Smooth muscle cell (in vitro differentiated cells): ENCODE data around the gene ZNF195. TPM values are rescaled to one million over a fixed set of nuclear protein-coding genes. Genes with fewer than 3 reads are reported as not detected.
A peak's percentile ranks its signal among the peaks of the same experiment; 100 is the strongest.
"Not testable (repeated sequence)": the region's sequence is repeated elsewhere in the genome, so short reads cannot be mapped to it uniquely, and the experiment has no call there.

Experiments used
- DNase-seq: peaks from one replicate; lab custom pipeline; 2025; ENCODE audit not compliant: unreplicated experiment; lab: John Stamatoyannopoulos, UW
- H2AFZ ChIP-seq: fragments of 200-600 bp; sonication (generic); 2 replicates; pipeline ENCODE4 v1.6.0; 2016; ENCODE audit warnings: antibody characterized with exemption, low read depth, mild to moderate bottlenecking
- H3F3A ChIP-seq: fragments of 200-600 bp; sonication (generic); 2 replicates; pipeline ENCODE4 v1.6.0; 2017; ENCODE audit warnings: antibody characterized with exemption, low read depth
- H3K27ac ChIP-seq: fragments of 200-600 bp; sonication (generic); 2 replicates; pipeline ENCODE4 v1.5.1; 2016; ENCODE audit warnings: low read depth, mild to moderate bottlenecking
- H3K27me3 ChIP-seq: fragments of 200-600 bp; sonication (generic); 2 replicates; pipeline ENCODE4 v1.6.1; 2016; ENCODE audit warnings: low read depth, mild to moderate bottlenecking
- H3K36me3 ChIP-seq: fragments of 200-600 bp; sonication (generic); 2 replicates; pipeline ENCODE4 v1.5.1; 2016; ENCODE audit warnings: low read depth
- H3K4me1 ChIP-seq: fragments of 200-600 bp; sonication (generic); 2 replicates; pipeline ENCODE4 v1.5.1; 2016; ENCODE audit warnings: low read depth
- H3K4me2 ChIP-seq: fragments of 200-600 bp; sonication (generic); 2 replicates; pipeline ENCODE4 v1.6.0; 2016; ENCODE audit warnings: mild to moderate bottlenecking
- H3K4me3 ChIP-seq: fragments of 200-600 bp; sonication (generic); 2 replicates; pipeline ENCODE4 v1.5.1; 2016; ENCODE audit warnings: mild to moderate bottlenecking
- H3K79me2 ChIP-seq: fragments of 200-600 bp; sonication (generic); 2 replicates; pipeline ENCODE4 v1.6.0; 2016; ENCODE audit warnings: low read depth, mild to moderate bottlenecking
- H3K9ac ChIP-seq: fragments of 200-600 bp; sonication (generic); 2 replicates; pipeline ENCODE4 v1.6.0; 2016; ENCODE audit warnings: low read depth
- H3K9me3 ChIP-seq: fragments of 200-600 bp; sonication (generic); replicated peaks from 2 replicates; pipeline ENCODE4 v1.5.1; 2016; ENCODE audit warnings: low read depth
- H4K20me1 ChIP-seq: fragments of 200-600 bp; sonication (generic); 2 replicates; pipeline ENCODE4 v1.6.0; 2016; ENCODE audit warnings: low read depth
- WGBS: methylation state at CpG from one replicate; pipeline ENCODE4 v1.1.7; 2016; ENCODE audit warnings: low lambda C conversion rate; 5-methylcytosine and 5-hydroxymethylcytosine counted together
- polyA plus RNA-seq: library from polyadenylated mRNA; unstranded; fragments of >200 nt; fragmentation: Nextera tagmentation; extraction: Ambion mirVana; gene quantifications from 2 replicates; pipeline ENCODE4 v1.2.1, GENCODE V29; 2016
- total RNA-seq: library from RNA; depleted of rRNA; stranded (reverse); fragments of >200 nt; gene quantifications from 2 replicates; pipeline ENCODE4 v1.2.3, GENCODE V29; 2014

Gene ZNF195
- total and polyA plus RNA-seq, 2 experiments from 2014 or later: 12.0 to 22.0 TPM

- not testable (repeated sequence) for H3K79me2 ChIP-seq, H3K9ac ChIP-seq, H3K36me3 ChIP-seq, H3K27me3 ChIP-seq, H4K20me1 ChIP-seq, H3K4me3 ChIP-seq, H3K4me2 ChIP-seq, H3K4me1 ChIP-seq, H3K27ac ChIP-seq, H3F3A ChIP-seq, H3K9me3 ChIP-seq, DNase-seq, H2AFZ ChIP-seq
- 95% methylated on average over 18 of the region's 18 CpGs for WGBS
These were observed 23.4 kb upstream of the ZNF195 start for GRCh38 chr11:3402181-3402860.

GRCh38 chr11:3401052-3401451 is 22.1 kb upstream of the ZNF195 start:
- H3K4me2 ChIP-seq, H2AFZ ChIP-seq, H3K4me3 ChIP-seq, DNase-seq, H3K79me2 ChIP-seq, H3K4me1 ChIP-seq, H3K27ac ChIP-seq, H3K36me3 ChIP-seq, H3K27me3 ChIP-seq, H3F3A ChIP-seq, H3K9ac ChIP-seq, H3K9me3 ChIP-seq, H4K20me1 ChIP-seq: not testable (repeated sequence)
- 76% methylated on average over 4 of the region's 4 CpGs for WGBS

GRCh38 chr11:3398509-3398908 is 19.6 kb upstream of the ZNF195 start:
- not testable (repeated sequence) for H3K27me3 ChIP-seq, H3K36me3 ChIP-seq, H3K4me3 ChIP-seq, H3K9ac ChIP-seq, H2AFZ ChIP-seq, H4K20me1 ChIP-seq, H3F3A ChIP-seq, H3K4me1 ChIP-seq, H3K9me3 ChIP-seq, DNase-seq, H3K4me2 ChIP-seq, H3K79me2 ChIP-seq
- peak overlapping the region; percentile 15 for H3K27ac ChIP-seq
- 65% methylated on average over 3 of the region's 3 CpGs for WGBS

GRCh38 chr11:3398106-3398505 is 19.2 kb upstream of the ZNF195 start:
- H3K79me2 ChIP-seq, H3K9ac ChIP-seq, H2AFZ ChIP-seq, H3K4me2 ChIP-seq, DNase-seq, H3K27me3 ChIP-seq, H3F3A ChIP-seq, H3K36me3 ChIP-seq, H3K9me3 ChIP-seq, H3K4me3 ChIP-seq, H4K20me1 ChIP-seq, H3K4me1 ChIP-seq: not testable (repeated sequence)
- H3K27ac ChIP-seq: peak overlapping the region; percentile 15
- 81% methylated on average over 4 of the region's 4 CpGs for WGBS

- not testable (repeated sequence) for DNase-seq, H3K9ac ChIP-seq, H3K4me1 ChIP-seq, H3K79me2 ChIP-seq, H3K4me3 ChIP-seq, H4K20me1 ChIP-seq, H2AFZ ChIP-seq, H3K9me3 ChIP-seq, H3K27ac ChIP-seq, H3K36me3 ChIP-seq, H3K27me3 ChIP-seq, H3F3A ChIP-seq, H3K4me2 ChIP-seq
- 96% methylated on average over 23 of the region's 23 CpGs for WGBS
These were observed 18.3 kb upstream of the ZNF195 start for GRCh38 chr11:3397210-3397609.

GRCh38 chr11:3395468-3395867 is 16.5 kb upstream of the ZNF195 start:
- not testable (repeated sequence) for H3K36me3 ChIP-seq, H3K9ac ChIP-seq, H3K79me2 ChIP-seq, H4K20me1 ChIP-seq, H2AFZ ChIP-seq, H3K4me2 ChIP-seq, H3F3A ChIP-seq, H3K4me3 ChIP-seq, H3K27me3 ChIP-seq, H3K27ac ChIP-seq, H3K4me1 ChIP-seq, H3K9me3 ChIP-seq, DNase-seq
- WGBS: 92% methylated on average over 5 of the region's 5 CpGs

GRCh38 chr11:3394956-3395355 is 16.0 kb upstream of the ZNF195 start:
- H3K27me3 ChIP-seq, H3K27ac ChIP-seq: not testable (repeated sequence)

GRCh38 chr11:3393450-3393849 is 14.5 kb upstream of the ZNF195 start:
- not testable (repeated sequence) for H3K27ac ChIP-seq, H3F3A ChIP-seq, H3K27me3 ChIP-seq, DNase-seq, H3K36me3 ChIP-seq, H3K9ac ChIP-seq, H2AFZ ChIP-seq, H3K4me2 ChIP-seq, H3K79me2 ChIP-seq, H3K4me1 ChIP-seq, H3K4me3 ChIP-seq, H3K9me3 ChIP-seq, H4K20me1 ChIP-seq
- WGBS: 81% methylated on average over 13 of the region's 13 CpGs

More at GRCh38 chr11:3394956-3395355, 16.0 kb upstream of the ZNF195 start:
- WGBS: 96% methylated on average over 10 of the region's 10 CpGs
- H2AFZ ChIP-seq, H3K4me1 ChIP-seq, H3K36me3 ChIP-seq, H3F3A ChIP-seq, H3K4me3 ChIP-seq, H3K4me2 ChIP-seq, H3K9ac ChIP-seq, DNase-seq, H3K79me2 ChIP-seq, H3K9me3 ChIP-seq, H4K20me1 ChIP-seq: not testable (repeated sequence)
